Measurements from ENCODE around the gene DNMBP. TPM values are rescaled to one million over a fixed set of nuclear protein-coding genes. Genes with fewer than 3 reads are reported as not detected.

Gene DNMBP
- total RNA-seq, 2 experiments from 2014 or later, result 4.1 to 4.4 TPM

- CTCF ChIA-PET, result interaction anchor here (0.7 to 1.7 kb wide), 3 partner anchors 26 to 62 kb away, joined by 3 read pairs; partner anchors contain the start of gene DNMBP
- DNase-seq, result no peak
- Mint-ChIP-seq H3K36me3 (ENCODE audit: low read depth) (no peaks in the 10 kb centered on the region), H3K4me3 (no peak overlapping the region), H3K4me1 (ENCODE audit: low read depth) (peaks cover 7% of the 10 kb centered on the region), H3K27me3 (ENCODE audit: low read depth) (no peaks in the 10 kb centered on the region), H3K9me3 (ENCODE audit: insufficient read depth) (no peaks in the 10 kb centered on the region), H3K27ac (no peak overlapping the region)
- ATAC-seq, result no peak
- POLR2A ChIA-PET, result interaction anchor here (0.6 to 0.7 kb wide), 2 partner anchors 9 to 25 kb away, joined by 3 to 5 read pairs; no protein-coding TSS in a partner anchor
These were observed 26.3 kb downstream of the DNMBP start for GRCh38 chr10:99983280-99983988.

GRCh38 chr10:99982728-99983127, 27.0 kb downstream of the DNMBP start:
- Mint-ChIP-seq H3K27ac (no peak overlapping the region), H3K4me3 (no peak overlapping the region), H3K27me3 (ENCODE audit: low read depth) (no peaks in the 10 kb centered on the region), H3K4me1 (ENCODE audit: low read depth) (peaks cover 7% of the 10 kb centered on the region), H3K9me3 (ENCODE audit: insufficient read depth) (no peaks in the 10 kb centered on the region), H3K36me3 (ENCODE audit: low read depth) (no peaks in the 10 kb centered on the region)
- CTCF ChIA-PET, result interaction anchor here (0.8 kb wide), 1 partner anchor 63 kb away, joined by 3 read pairs; no protein-coding TSS in a partner anchor
- ATAC-seq (no peak), DNase-seq (no peak)
- POLR2A ChIA-PET, result interaction anchor here (0.6 to 0.7 kb wide), 2 partner anchors 9 to 25 kb away, joined by 3 to 5 read pairs; no protein-coding TSS in a partner anchor

- H3K4me1 Mint-ChIP-seq (ENCODE audit: low read depth), result peaks cover 7% of the 10 kb centered on the region
- H3K27me3 Mint-ChIP-seq (ENCODE audit: low read depth), result no peaks in the 10 kb centered on the region
- POLR2A ChIA-PET, result no interaction called here
- H3K27ac Mint-ChIP-seq, result no peak overlapping the region
- H3K9me3 Mint-ChIP-seq (ENCODE audit: insufficient read depth), result no peaks in the 10 kb centered on the region
- no peak for DNase-seq
- H3K4me3 Mint-ChIP-seq, result no peak overlapping the region
- H3K36me3 Mint-ChIP-seq (ENCODE audit: low read depth), result no peaks in the 10 kb centered on the region
- no peak for ATAC-seq
- CTCF ChIA-PET, result interaction anchor here (2.1 kb wide), 1 partner anchor 136 kb away, joined by 5 read pairs; no protein-coding TSS in a partner anchor
These were observed 28.1 kb downstream of the DNMBP start for GRCh38 chr10:99981581-99982199.

GRCh38 chr10:99979066-99979685, 30.6 kb downstream of the DNMBP start:
- POLR2A ChIA-PET, result no interaction called here

GRCh38 chr10:99977916-99978315, 31.8 kb downstream of the DNMBP start:
- ChIA-PET CTCF (interaction anchor here (0.9 kb wide), 1 partner anchor 68 kb away, joined by 4 read pairs; no protein-coding TSS in a partner anchor), POLR2A (no interaction called here)
- DNase-seq (no peak), ATAC-seq (no peak)
- H3K36me3 Mint-ChIP-seq (ENCODE audit: low read depth), result no peaks in the 10 kb centered on the region
- no peaks in the 10 kb centered on the region for H3K4me1 Mint-ChIP-seq (ENCODE audit: low read depth)
- H3K27ac Mint-ChIP-seq, result no peak overlapping the region
- H3K27me3 Mint-ChIP-seq (ENCODE audit: low read depth), result no peaks in the 10 kb centered on the region
- H3K4me3 Mint-ChIP-seq, result no peak overlapping the region
- no peaks in the 10 kb centered on the region for H3K9me3 Mint-ChIP-seq (ENCODE audit: insufficient read depth)

More at GRCh38 chr10:99979066-99979685, 30.6 kb downstream of the DNMBP start:
- H3K27ac Mint-ChIP-seq, result no peak overlapping the region
- H3K4me1 Mint-ChIP-seq (ENCODE audit: low read depth), result peaks cover 4% of the 10 kb centered on the region
- CTCF ChIA-PET, result interaction anchor here (1.3 kb wide), 1 partner anchor 30 kb away, joined by 4 read pairs; the partner anchor contains the start of gene DNMBP
- no peak overlapping the region for H3K4me3 Mint-ChIP-seq
- no peaks in the 10 kb centered on the region for H3K9me3 Mint-ChIP-seq (ENCODE audit: insufficient read depth)
- DNase-seq (no peak), ATAC-seq (no peak)
- H3K27me3 Mint-ChIP-seq (ENCODE audit: low read depth), result no peaks in the 10 kb centered on the region
- no peaks in the 10 kb centered on the region for H3K36me3 Mint-ChIP-seq (ENCODE audit: low read depth)

GRCh38 chr10:99976886-99977665, 32.7 kb downstream of the DNMBP start:
- no peak overlapping the region for H3K4me3 Mint-ChIP-seq
- H3K4me1 Mint-ChIP-seq (ENCODE audit: low read depth), result no peaks in the 10 kb centered on the region
- H3K9me3 Mint-ChIP-seq (ENCODE audit: insufficient read depth), result no peaks in the 10 kb centered on the region
- no peak overlapping the region for H3K27ac Mint-ChIP-seq
- ChIA-PET POLR2A (no interaction called here), CTCF (interaction anchor here (0.9 to 1.2 kb wide), 4 partner anchors 49 to 131 kb away, joined by 3 to 4 read pairs (median 4); no protein-coding TSS in a partner anchor)
- no peak for ATAC-seq
- no peaks in the 10 kb centered on the region for H3K27me3 Mint-ChIP-seq (ENCODE audit: low read depth)
- no peaks in the 10 kb centered on the region for H3K36me3 Mint-ChIP-seq (ENCODE audit: low read depth)
- DNase-seq, result no peak

GRCh38 chr10:99975942-99976809, 33.6 kb downstream of the DNMBP start:
- Mint-ChIP-seq H3K27ac (no peak overlapping the region), H3K4me3 (no peak overlapping the region), H3K36me3 (ENCODE audit: low read depth) (peaks cover under 1% of the 10 kb centered on the region), H3K4me1 (ENCODE audit: low read depth) (no peaks in the 10 kb centered on the region), H3K27me3 (ENCODE audit: low read depth) (no peaks in the 10 kb centered on the region), H3K9me3 (ENCODE audit: insufficient read depth) (no peaks in the 10 kb centered on the region)
- ChIA-PET CTCF (interaction anchor here (1.0 to 1.2 kb wide), 3 partner anchors 48 to 130 kb away, joined by 3 to 4 read pairs (median 4); no protein-coding TSS in a partner anchor), POLR2A (no interaction called here)
- DNase-seq (no peak), ATAC-seq (no peak)

GRCh38 chr10:99975106-99975829, 34.5 kb downstream of the DNMBP start:
- ATAC-seq (no peak), DNase-seq (no peak)
- ChIA-PET CTCF (interaction anchor here (0.6 to 1.2 kb wide), 2 partner anchors 92 to 129 kb away, joined by 3 to 4 read pairs; no protein-coding TSS in a partner anchor), POLR2A (no interaction called here)
- Mint-ChIP-seq H3K9me3 (ENCODE audit: insufficient read depth) (no peaks in the 10 kb centered on the region), H3K4me3 (no peak overlapping the region), H3K27ac (no peak overlapping the region), H3K4me1 (ENCODE audit: low read depth) (no peaks in the 10 kb centered on the region), H3K36me3 (ENCODE audit: low read depth) (peaks cover 6% of the 10 kb centered on the region), H3K27me3 (ENCODE audit: low read depth) (no peaks in the 10 kb centered on the region)

GRCh38 chr10:99973190-99973589, 36.6 kb downstream of the DNMBP start:
- no peaks in the 10 kb centered on the region for H3K4me1 Mint-ChIP-seq (ENCODE audit: low read depth)

GRCh38 chr10:99967961-99968360, 41.8 kb downstream of the DNMBP start:
- ChIA-PET POLR2A (no interaction called here), CTCF (no interaction called here)
- DNase-seq (no peak), ATAC-seq (no peak)
- no peaks in the 10 kb centered on the region for H3K9me3 Mint-ChIP-seq (ENCODE audit: insufficient read depth)
- peaks cover 11% of the 10 kb centered on the region for H3K36me3 Mint-ChIP-seq (ENCODE audit: low read depth)
- H3K27me3 Mint-ChIP-seq (ENCODE audit: low read depth), result no peaks in the 10 kb centered on the region
- H3K4me3 Mint-ChIP-seq, result no peak overlapping the region
- H3K27ac Mint-ChIP-seq, result no peak overlapping the region
- peaks cover 2% of the 10 kb centered on the region for H3K4me1 Mint-ChIP-seq (ENCODE audit: low read depth)

More at GRCh38 chr10:99973190-99973589, 36.6 kb downstream of the DNMBP start:
- no peaks in the 10 kb centered on the region for H3K27me3 Mint-ChIP-seq (ENCODE audit: low read depth)
- DNase-seq (no peak), ATAC-seq (no peak)
- CTCF ChIA-PET, result no interaction called here
- H3K4me3 Mint-ChIP-seq, result no peak overlapping the region
- no peaks in the 10 kb centered on the region for H3K9me3 Mint-ChIP-seq (ENCODE audit: insufficient read depth)
- POLR2A ChIA-PET, result no interaction called here
- H3K27ac Mint-ChIP-seq, result no peak overlapping the region
- H3K36me3 Mint-ChIP-seq (ENCODE audit: low read depth), result peaks cover 11% of the 10 kb centered on the region

All from activated CD8-positive, alpha-beta T cell treated with anti-CD3 and anti-CD28 coated beads, Interleukin-2, amount 10 ng/mL, durations not matched to agents 7 days and 5 days (primary cell).